Spinal cord (tissue), 10 donors: ENCODE data around the gene GOLGA7B. TPM values are rescaled to one million over a fixed set of nuclear protein-coding genes. Genes with fewer than 3 reads are reported as not detected.

Source experiments
- DNase-seq, 6 donors: peaks; one replicate each; pipeline versions ENCODE4 v3.0.0 to v3.0.0-alpha.2; 2013 to 2015; ENCODE audit warnings: low spot score in 6 of 6, low read depth in 4 of 6
- H3K27ac ChIP-seq: one replicate; pipeline ENCODE4 v1.5.1; 2013; ENCODE audit warnings: low read depth, low read length, control low read depth
- H3K27me3 ChIP-seq: one replicate; pipeline ENCODE4 v1.6.1; 2013; ENCODE audit warnings: low read length; ENCODE audit not compliant: control insufficient read depth, insufficient read depth
- H3K36me3 ChIP-seq: one replicate; pipeline ENCODE4 v1.6.1; 2013; ENCODE audit warnings: low read length; ENCODE audit not compliant: control insufficient read depth, insufficient read depth
- H3K4me1 ChIP-seq: one replicate; pipeline ENCODE4 v1.6.1; 2013; ENCODE audit warnings: low read length; ENCODE audit not compliant: control insufficient read depth, insufficient read depth
- H3K4me3 ChIP-seq: one replicate; pipeline ENCODE4 v1.5.1; 2013; ENCODE audit warnings: low read depth, low read length, control low read depth
- H3K9me3 ChIP-seq: one replicate; pipeline ENCODE4 v1.6.1; 2013; ENCODE audit warnings: low read length; ENCODE audit not compliant: control insufficient read depth, insufficient read depth
- WGBS: methylation state at CpG from one replicate; pipeline ENCODE4 v1.1.5; 2013; ENCODE audit warnings: missing lambda C conversion rate; ENCODE audit not compliant: insufficient coverage; 5-methylcytosine and 5-hydroxymethylcytosine counted together
- polyA plus RNA-seq, 2 donors: library from polyadenylated mRNA; unstranded; fragments of 120-200 nt; gene quantifications; one replicate each; pipeline ENCODE4 v1.2.1, GENCODE V29; 2013; ENCODE audit not compliant: insufficient read length in 2 of 2
- total RNA-seq, 2 donors: library from RNA; depleted of rRNA in 1 of 2; stranded (reverse); fragments of 120-200 nt in 1 of 2; fragments of >200 nt in 1 of 2; gene quantifications; one replicate each; pipeline versions ENCODE4 v1.2.3 to v1.2.4, GENCODE V29; 2013 to 2014
- donor health status: healthy.

GOLGA7B gene
- total and polyA plus RNA-seq, 4 donors, result 5.8 to 42.7 (median 25.4) TPM

DNA sequence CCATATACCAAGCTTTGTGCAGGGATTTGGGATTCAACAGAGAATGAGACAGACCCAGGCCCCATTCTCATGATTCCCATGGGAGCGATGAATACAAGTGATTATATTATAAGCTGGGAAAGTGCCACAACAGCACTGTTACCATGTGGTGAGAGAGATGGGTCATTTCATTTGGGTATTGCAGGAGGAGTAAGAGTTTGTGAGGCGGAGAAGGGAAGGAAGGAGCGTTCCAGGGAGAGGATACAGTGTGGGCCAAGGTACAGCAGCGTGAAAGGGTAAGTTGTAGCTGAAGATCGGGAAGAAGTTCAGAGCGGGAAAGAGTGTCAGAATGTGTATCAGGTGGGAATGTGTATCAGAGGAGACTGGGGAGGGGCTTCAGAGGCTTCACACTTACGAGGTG, 38.5 kb downstream of the GOLGA7B start:
- 89% methylated on average over 6 of the region's 7 CpGs for WGBS
- H3K27ac ChIP-seq, result no peak overlapping the region
- no peak for DNase-seq
- H3K4me3 ChIP-seq, result no peak overlapping the region
- H3K4me1 ChIP-seq, result peaks cover 11% of the 10 kb centered on the region
- no peaks in the 10 kb centered on the region for H3K27me3 ChIP-seq
- H3K36me3 ChIP-seq, result peaks cover 18% of the 10 kb centered on the region
- H3K9me3 ChIP-seq, result no peaks in the 10 kb centered on the region

GRCh38 chr10:97888641-97889262, 39.1 kb downstream of the GOLGA7B start:
- H3K36me3 ChIP-seq, result peaks cover 16% of the 10 kb centered on the region
- H3K4me3 ChIP-seq, result no peak overlapping the region
- no peak overlapping the region for H3K27ac ChIP-seq
- peaks cover 11% of the 10 kb centered on the region for H3K4me1 ChIP-seq
- WGBS, result 70% methylated on average over 9 of the region's 12 CpGs
- no peaks in the 10 kb centered on the region for H3K27me3 ChIP-seq
- no peaks in the 10 kb centered on the region for H3K9me3 ChIP-seq
- peak in 1 of 6 donors; percentile 57 for DNase-seq

DNA sequence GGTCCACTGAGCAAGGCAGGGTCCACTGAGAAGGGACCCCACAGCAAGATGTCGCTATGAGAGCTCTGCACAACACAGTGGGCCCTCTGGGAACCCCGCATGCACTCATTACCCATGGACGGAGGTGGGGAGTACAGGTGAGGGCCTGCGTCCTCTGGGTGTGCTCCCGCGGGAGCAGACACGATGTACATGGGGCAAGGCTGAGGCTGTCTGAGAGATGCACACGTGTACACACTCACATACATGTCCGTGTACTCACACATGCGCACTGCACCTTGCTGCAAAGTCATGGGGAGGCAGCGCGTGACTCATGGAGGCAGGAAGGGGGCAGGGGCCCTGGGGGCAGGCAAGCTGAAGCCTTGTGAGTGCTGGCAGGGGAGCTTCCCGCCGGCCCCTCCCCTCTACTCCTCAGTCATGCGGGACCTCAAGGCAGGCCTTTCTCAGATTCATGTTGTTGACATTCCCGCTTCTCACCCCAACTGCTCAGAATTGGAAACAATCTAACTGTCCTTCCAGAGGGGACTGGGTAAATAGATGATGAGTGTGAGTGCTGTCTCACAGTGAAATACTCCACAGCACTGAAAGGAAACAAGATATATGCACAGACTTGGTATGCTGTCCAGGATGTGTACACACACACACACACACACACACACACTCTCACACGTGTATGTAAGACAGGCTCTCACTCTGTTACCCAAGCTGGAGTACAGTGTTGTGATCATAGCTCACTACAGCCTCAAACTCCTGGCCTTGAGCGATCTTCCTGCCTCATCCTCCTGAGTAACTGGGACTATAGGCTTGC, 40.0 kb downstream of the GOLGA7B start:
- H3K27me3 ChIP-seq, result no peaks in the 10 kb centered on the region
- WGBS, result 57% methylated on average over 16 of the region's 18 CpGs
- no peak overlapping the region for H3K27ac ChIP-seq
- H3K4me3 ChIP-seq, result no peak overlapping the region
- peaks cover 11% of the 10 kb centered on the region for H3K4me1 ChIP-seq
- peaks cover 16% of the 10 kb centered on the region for H3K36me3 ChIP-seq
- H3K9me3 ChIP-seq, result no peaks in the 10 kb centered on the region
- DNase-seq, result no peak

GRCh38 chr10:97891497-97892167, 42.0 kb downstream of the GOLGA7B start:
- no peak overlapping the region for H3K4me3 ChIP-seq
- H3K4me1 ChIP-seq, result peaks cover 15% of the 10 kb centered on the region
- H3K27me3 ChIP-seq, result no peaks in the 10 kb centered on the region
- peaks cover 20% of the 10 kb centered on the region for H3K36me3 ChIP-seq
- no peak overlapping the region for H3K27ac ChIP-seq
- no peaks in the 10 kb centered on the region for H3K9me3 ChIP-seq
- DNase-seq, result no peak
- WGBS, result 79% methylated on average over 17 of the region's 17 CpGs

DNA sequence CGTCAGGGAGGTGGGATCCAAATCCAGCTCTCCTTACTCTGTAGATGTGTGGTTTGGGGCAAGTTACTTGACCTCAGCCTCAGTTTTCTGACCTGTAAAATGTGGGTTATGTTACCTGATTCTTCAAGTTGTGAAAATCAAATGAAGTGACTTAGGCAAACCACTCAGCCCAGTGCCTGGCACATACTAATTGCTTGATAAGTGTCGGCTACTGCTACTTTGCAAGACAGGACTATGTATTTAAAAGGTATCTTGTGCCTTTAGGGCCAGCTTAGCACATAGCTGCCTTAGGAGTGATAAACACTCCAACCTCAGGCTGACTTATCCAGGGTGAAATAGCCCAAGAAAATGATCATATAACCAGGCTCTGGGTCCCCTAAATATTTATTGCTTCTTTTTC, 42.9 kb downstream of the GOLGA7B start:
- Histone ChIP-seq H3K9me3 (no peaks in the 10 kb centered on the region), H3K36me3 (peaks cover 20% of the 10 kb centered on the region), H3K27ac (no peak overlapping the region), H3K4me3 (no peak overlapping the region), H3K27me3 (no peaks in the 10 kb centered on the region), H3K4me1 (peaks cover 18% of the 10 kb centered on the region)
- WGBS, result 75% methylated on average over 1 of the region's 2 CpGs
- DNase-seq, result no peak

GRCh38 chr10:97892939-97893338, 43.3 kb downstream of the GOLGA7B start:
- no peak overlapping the region for H3K27ac ChIP-seq
- peaks cover 20% of the 10 kb centered on the region for H3K36me3 ChIP-seq
- no peaks in the 10 kb centered on the region for H3K9me3 ChIP-seq
- WGBS, result 80% methylated on average over 1 of the region's 2 CpGs
- peak in 1 of 6 donors; percentile 89 for DNase-seq
- peaks cover 18% of the 10 kb centered on the region for H3K4me1 ChIP-seq
- no peak overlapping the region for H3K4me3 ChIP-seq
- H3K27me3 ChIP-seq, result no peaks in the 10 kb centered on the region

GRCh38 chr10:97894092-97894491, 44.4 kb downstream of the GOLGA7B start:
- WGBS, result 100% methylated on average over 1 of the region's 3 CpGs
- Histone ChIP-seq H3K36me3 (peaks cover 15% of the 10 kb centered on the region), H3K9me3 (no peaks in the 10 kb centered on the region), H3K4me1 (peaks cover 27% of the 10 kb centered on the region), H3K27me3 (no peaks in the 10 kb centered on the region), H3K4me3 (no peak overlapping the region), H3K27ac (no peak overlapping the region)
- no peak for DNase-seq

DNA sequence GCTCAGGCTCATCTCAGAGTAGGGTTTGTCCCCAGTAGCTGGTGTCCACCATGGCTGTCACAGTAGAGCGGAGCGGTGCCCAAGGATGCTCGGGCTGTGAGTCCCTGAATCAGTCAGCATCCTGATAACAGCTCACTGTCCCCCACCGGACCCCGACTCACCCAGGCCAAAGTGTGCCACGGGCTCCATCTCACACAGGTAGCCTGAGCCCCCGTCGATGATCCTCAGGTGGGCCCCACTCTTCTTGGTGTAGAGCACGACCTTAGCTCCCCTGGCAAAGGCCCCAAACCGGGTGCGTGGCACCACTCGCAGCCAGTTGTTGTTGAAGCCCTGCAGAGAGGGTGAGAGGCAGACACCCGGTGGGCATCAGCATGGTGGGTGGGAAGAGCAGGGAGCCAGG, 45.4 kb downstream of the GOLGA7B start:
- 89% methylated on average over 13 of the region's 13 CpGs for WGBS
- peaks cover 10% of the 10 kb centered on the region for H3K36me3 ChIP-seq
- no peak overlapping the region for H3K27ac ChIP-seq
- no peaks in the 10 kb centered on the region for H3K27me3 ChIP-seq
- H3K4me1 ChIP-seq, result peaks cover 23% of the 10 kb centered on the region
- no peak for DNase-seq
- H3K4me3 ChIP-seq, result no peak overlapping the region
- no peaks in the 10 kb centered on the region for H3K9me3 ChIP-seq

GRCh38 chr10:97895915-97896314, 46.3 kb downstream of the GOLGA7B start:
- Histone ChIP-seq H3K9me3 (no peaks in the 10 kb centered on the region), H3K27me3 (no peaks in the 10 kb centered on the region), H3K36me3 (peaks cover 10% of the 10 kb centered on the region), H3K4me1 (peaks cover 23% of the 10 kb centered on the region), H3K27ac (no peak overlapping the region), H3K4me3 (no peak overlapping the region)
- no peak for DNase-seq
- WGBS, result 83% methylated on average over 7 of the region's 9 CpGs
